SHP77 treated with DMSO at 0.1 percent for 48 hours (cell line): Measurements from ENCODE around the gene ZNF581.

ENCODE experiments used
- DNase-seq: peaks from one replicate; lab custom pipeline; 2025; lab: John Stamatoyannopoulos, UW

ZNF581 gene

DNA sequence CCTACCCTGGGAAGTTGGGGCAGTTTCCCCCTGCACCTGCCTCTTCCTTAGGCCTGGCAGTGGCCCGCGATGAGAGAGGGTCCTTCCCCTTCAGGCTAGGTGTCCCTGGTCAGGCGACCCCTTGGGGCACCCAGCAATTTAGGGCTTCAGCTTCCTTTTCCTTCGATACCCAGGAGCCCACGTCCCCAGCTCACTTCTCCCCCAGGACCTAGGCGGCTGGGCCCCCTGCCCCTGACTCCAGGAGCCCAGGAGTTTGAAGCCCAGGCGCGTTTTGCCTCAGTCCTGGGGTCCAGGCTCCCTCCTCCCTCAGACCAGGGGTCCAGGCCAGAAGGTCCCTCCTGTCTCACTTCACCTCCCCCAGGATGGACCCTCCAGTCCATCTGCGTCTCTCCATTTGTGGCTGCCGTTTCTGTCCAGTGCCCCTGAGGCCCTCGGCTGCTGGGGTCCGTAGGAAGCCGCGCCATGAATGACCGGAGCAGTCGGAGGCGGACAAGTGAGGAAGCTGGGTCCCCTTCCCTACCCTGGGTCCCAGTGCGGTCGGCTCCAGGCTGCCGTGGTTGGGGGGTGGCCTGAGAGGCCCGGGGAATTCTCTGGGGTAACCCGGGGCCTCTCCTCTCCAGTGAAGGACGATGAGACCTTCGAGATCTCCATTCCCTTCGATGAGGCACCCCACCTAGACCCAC lies 5.3 kb downstream of the ZNF581 start:
- no peak for DNase-seq

- DNase-seq = no peak
Measured at GRCh38 chr19:55649268-55650125, 6.0 kb downstream of the ZNF581 start.

DNA sequence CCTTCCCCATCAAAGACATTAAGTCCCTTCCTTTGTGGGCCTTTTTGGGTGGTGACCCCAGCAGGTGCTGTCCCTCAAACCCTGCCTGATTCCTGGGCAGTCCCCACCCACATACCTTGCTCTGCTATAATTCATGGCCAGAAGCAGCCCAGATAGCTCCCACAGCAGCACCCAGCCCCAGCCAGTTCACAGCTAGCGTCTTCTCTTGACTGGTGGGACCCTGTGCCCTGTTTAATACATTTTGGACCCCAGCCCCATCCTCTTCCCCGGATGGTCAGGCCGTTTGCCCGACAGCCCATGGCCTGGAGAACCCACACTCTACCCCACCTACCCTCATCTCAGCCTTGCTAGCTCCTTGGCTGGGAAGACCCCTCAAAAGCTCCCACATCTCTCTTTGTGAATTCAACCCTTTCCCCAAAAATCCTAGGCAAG lies 6.7 kb downstream of the ZNF581 start:
- no peak for DNase-seq

GRCh38 chr19:55650602-55651230 lies 7.3 kb downstream of the ZNF581 start:
- no peak for DNase-seq

DNA sequence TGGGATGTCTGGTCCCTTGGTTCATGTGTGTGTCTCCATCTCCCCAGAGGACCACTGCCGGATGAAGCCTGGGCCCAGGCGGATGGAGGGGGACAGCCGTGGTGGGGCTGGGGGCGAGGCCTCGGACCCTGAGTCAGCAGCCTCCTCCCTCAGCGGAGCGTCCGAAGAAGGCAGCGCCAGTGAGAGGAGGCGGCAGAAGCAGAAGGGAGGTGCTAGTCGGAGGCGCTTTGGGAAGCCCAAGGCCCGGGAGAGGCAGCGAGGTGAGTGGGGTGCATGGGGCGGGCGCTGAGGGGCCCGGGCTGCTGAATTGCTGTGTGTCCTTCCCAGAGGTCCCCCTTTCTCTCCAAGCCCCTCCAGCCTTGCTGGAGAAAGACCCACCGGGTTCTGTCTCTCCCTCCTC lies 7.8 kb downstream of the ZNF581 start:
- DNase-seq = no peak

DNA sequence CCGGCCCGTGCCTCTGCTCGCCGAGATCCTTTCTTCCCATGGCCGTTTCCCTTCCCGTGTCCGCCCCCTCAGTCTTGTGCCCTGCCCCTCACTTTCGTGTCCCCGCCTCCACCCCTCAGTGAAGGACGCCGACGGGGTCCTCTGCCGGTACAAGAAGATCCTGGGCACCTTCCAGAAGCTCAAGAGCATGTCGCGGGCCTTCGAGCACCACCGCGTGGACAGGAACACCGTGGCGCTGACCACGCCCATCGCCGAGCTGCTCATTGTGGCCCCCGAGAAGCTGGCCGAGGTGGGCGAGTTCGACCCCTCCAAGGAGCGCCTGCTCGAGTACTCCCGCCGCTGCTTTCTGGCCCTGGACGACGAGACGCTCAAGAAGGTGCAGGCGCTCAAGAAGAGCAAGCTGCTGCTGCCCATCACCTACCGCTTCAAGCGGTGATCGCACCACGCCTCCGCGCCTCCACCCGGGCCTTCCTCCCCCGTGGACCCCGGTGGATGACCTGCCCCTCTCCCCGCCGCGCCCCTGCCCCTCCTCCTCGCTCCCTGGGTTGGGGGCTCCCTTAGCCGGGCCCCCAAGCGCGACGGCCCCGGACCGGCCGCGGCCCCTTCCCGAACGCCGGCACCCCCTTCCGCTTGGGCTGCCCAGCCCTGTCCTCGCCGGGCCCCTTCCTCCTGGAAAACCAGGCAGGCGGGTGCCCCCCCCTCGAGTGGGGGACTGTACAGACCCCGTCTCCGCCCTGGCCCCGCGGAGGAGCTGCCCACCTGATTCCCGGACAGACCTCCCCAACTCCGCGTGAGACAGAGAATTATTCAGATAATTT lies 9.1 kb downstream of the ZNF581 start:
- DNase-seq = no peak

- peak; percentile 98 for DNase-seq
Measured at GRCh38 chr19:55653651-55654322, 10.3 kb downstream of the ZNF581 start.

- DNase-seq = peak; percentile 84
Measured at GRCh38 chr19:55654323-55654867, 10.9 kb downstream of the ZNF581 start.

DNA sequence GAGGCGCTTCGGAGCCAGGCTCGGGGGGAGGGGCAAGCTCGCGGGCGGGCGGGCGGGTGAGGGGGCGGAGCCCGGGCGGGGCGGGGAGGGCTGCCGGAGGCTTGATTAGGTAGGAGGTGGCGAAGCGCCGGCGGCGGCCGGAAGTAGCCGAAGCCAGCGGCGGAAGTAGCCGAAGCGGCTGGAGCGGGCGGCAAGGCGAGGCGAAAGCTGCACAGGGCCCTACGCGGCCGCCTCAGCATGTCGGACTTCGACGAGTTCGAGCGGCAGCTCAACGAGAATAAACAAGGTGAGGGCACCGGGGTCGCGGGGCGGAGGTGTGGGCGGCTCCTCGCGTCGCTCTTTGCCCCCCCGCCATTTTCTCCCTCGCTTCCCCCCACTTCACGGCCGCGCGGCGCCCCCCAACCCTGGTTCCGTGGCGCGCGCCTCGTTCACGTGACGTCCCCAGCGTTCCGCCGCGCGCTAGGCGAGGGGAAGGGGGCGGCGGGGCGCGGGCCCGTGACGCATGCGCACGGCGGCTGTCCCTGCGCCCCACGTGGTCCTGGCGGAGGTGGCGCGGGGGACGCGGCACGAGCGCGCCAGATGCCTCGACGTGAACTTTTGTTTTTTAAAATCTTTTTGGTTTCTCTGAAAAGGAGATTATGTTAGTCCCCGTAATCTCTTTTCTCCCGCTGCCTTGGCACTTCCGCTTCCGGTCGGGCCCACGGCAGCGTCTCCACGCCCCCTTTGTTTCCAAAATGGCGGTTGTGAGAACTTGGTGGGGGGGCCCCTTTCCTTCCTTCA lies 11.6 kb downstream of the ZNF581 start, which contains the start of gene U2AF2:
U2AF2 (plus strand) TSS at position 168 of the 780 bp plus-strand sequence; CDS start at position 238, 70 bp downstream.
- peak; percentile 37 for DNase-seq

- DNase-seq = no peak
Measured at GRCh38 chr19:55655648-55656040, 12.2 kb downstream of the ZNF581 start.

DNA sequence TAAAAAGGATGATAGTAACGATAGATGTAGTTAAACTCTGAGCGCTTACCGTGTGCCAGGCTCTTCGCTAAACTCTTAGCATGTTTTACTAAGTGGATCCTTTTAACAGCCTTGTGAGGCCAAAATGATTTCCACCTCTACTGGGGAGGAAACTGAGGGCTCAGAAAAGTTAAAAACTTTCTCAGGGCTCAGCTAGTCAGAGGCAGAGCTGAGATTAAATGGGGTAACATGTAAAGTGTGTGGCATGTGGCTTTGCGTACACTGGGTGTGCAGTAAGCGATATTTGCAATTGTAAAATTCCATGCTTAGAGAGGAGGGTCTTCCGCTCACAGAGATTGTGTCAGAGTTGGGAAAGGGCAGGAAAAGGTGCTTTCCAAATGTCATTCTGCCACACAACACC lies 13.1 kb downstream of the ZNF581 start:
- no peak for DNase-seq

GRCh38 chr19:55656988-55657747 lies 13.7 kb downstream of the ZNF581 start:
- DNase-seq = no peak

DNA sequence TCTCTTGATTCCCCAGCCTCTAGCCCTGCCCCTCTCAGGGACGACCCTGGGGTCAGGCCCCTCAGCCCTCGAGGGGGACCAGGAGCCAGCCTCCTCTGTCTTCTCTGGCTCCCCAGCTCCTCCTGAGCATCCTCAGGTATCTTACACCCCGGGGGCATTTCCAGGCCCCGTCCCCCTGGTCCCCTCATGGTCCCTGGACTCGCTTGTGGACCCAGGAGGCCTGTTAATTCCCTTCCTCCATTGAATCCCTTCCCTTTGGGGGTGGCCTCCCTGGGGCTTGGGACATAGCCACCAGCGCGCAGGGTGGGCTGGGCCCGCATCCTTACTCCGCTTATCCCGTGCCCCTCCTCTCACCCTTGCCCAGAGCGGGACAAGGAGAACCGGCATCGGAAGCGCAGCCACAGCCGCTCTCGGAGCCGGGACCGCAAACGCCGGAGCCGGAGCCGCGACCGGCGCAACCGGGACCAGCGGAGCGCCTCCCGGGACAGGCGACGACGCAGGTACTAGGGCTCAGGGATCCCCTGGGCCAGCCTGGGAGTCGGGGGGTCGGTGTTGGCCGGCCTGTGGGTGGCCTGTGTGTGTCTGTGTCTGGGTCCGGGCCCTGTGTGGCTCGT lies 15.5 kb downstream of the ZNF581 start:
- DNase-seq = no peak

GRCh38 chr19:55659822-55660221 lies 16.4 kb downstream of the ZNF581 start:
- DNase-seq = no peak

GRCh38 chr19:55660404-55660803 lies 17.0 kb downstream of the ZNF581 start:
- DNase-seq = no peak

- no peak for DNase-seq
Measured at GRCh38 chr19:55660991-55661390, 17.5 kb downstream of the ZNF581 start.

GRCh38 chr19:55661826-55662225 lies 18.4 kb downstream of the ZNF581 start:
- DNase-seq = no peak

- no peak for DNase-seq
Measured at GRCh38 chr19:55663846-55664536, 20.5 kb downstream of the ZNF581 start.
